ENCODE measurements around the gene RPP40.

The RPP40 gene

DNA sequence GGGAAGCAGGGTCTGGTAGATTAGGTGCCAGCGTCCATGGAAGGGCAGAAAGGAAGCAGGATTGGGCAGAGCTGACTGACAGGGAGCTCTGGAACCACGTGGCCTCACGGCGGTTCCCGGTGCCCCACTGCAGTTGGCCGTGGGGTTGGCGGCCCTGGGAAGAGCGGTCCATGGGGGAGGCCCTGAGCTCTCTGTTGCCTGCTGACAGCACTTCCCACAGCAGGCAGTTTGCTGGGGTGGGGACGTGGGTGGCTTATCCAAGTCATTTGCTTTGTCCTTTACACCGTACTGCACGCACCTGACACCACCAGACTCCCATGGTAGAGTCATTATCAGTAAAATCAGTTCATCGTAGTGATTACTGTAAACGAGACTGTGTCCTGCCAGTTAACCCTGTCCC is 56.1 kb downstream of the RPP40 start:
- Histone ChIP-seq H3K27me3 (ENCODE audit: insufficient read depth, poor library complexity, severe bottlenecking) (no peaks in the 10 kb centered on the region), H3K4me3 (replicated peaks; ENCODE audit: insufficient read depth, low read length) (no peak overlapping the region), H3K27ac (replicated peaks) (no peak overlapping the region)
- TF ChIP-seq GABPA (IDR thresholded peaks at IDR 0.05; ENCODE audit: low read depth) (no peak), SPI1 (IDR thresholded peaks at IDR 0.05; ENCODE audit: borderline replicate concordance, low read depth) (no peak), POLR2AphosphoS5 (IDR thresholded peaks at IDR 0.05; ENCODE audit: low read depth) (no peak)
- TF ChIP-seq, protein P1, sequence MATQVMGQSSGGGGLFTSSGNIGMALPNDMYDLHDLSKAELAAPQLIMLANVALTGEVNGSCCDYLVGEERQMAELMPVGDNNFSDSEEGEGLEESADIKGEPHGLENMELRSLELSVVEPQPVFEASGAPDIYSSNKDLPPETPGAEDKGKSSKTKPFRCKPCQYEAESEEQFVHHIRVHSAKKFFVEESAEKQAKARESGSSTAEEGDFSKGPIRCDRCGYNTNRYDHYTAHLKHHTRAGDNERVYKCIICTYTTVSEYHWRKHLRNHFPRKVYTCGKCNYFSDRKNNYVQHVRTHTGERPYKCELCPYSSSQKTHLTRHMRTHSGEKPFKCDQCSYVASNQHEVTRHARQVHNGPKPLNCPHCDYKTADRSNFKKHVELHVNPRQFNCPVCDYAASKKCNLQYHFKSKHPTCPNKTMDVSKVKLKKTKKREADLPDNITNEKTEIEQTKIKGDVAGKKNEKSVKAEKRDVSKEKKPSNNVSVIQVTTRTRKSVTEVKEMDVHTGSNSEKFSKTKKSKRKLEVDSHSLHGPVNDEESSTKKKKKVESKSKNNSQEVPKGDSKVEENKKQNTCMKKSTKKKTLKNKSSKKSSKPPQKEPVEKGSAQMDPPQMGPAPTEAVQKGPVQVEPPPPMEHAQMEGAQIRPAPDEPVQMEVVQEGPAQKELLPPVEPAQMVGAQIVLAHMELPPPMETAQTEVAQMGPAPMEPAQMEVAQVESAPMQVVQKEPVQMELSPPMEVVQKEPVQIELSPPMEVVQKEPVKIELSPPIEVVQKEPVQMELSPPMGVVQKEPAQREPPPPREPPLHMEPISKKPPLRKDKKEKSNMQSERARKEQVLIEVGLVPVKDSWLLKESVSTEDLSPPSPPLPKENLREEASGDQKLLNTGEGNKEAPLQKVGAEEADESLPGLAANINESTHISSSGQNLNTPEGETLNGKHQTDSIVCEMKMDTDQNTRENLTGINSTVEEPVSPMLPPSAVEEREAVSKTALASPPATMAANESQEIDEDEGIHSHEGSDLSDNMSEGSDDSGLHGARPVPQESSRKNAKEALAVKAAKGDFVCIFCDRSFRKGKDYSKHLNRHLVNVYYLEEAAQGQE (IDR thresholded peaks at IDR 0.05; ENCODE audit: insufficient replicate concordance, low read depth): no peak
- TF ChIP-seq, protein P2, sequence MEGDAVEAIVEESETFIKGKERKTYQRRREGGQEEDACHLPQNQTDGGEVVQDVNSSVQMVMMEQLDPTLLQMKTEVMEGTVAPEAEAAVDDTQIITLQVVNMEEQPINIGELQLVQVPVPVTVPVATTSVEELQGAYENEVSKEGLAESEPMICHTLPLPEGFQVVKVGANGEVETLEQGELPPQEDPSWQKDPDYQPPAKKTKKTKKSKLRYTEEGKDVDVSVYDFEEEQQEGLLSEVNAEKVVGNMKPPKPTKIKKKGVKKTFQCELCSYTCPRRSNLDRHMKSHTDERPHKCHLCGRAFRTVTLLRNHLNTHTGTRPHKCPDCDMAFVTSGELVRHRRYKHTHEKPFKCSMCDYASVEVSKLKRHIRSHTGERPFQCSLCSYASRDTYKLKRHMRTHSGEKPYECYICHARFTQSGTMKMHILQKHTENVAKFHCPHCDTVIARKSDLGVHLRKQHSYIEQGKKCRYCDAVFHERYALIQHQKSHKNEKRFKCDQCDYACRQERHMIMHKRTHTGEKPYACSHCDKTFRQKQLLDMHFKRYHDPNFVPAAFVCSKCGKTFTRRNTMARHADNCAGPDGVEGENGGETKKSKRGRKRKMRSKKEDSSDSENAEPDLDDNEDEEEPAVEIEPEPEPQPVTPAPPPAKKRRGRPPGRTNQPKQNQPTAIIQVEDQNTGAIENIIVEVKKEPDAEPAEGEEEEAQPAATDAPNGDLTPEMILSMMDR (IDR thresholded peaks at IDR 0.05; ENCODE audit: insufficient read depth, low read length): no peak
- no peak for DNase-seq (ENCODE audit: low read depth in 1 of 2, low spot score in 1 of 2)

DNA sequence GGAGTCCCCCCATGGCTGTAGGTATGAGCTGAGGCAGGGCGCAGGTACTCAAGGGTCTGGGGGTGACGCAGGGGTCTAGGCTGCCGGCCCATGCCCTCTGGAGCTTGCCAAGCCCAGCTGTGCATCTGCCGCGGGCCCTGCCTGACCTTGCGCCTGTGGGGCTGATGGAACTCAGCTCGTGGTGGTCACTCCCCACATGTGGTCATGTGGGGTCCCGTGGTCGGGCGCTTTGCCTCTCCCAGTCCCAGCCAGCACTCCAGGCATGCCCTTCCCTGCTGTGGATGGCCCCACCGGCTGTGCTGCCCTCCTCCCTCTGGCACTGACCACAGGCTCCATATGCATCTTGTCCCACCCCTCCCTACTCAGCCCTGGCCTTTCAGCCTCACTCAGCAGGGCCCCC is 57.3 kb downstream of the RPP40 start:
- H3K27ac ChIP-seq (replicated peaks): no peak overlapping the region
- TF ChIP-seq, protein P1 (IDR thresholded peaks at IDR 0.05; ENCODE audit: insufficient replicate concordance, low read depth): no peak
- TF ChIP-seq, protein P2 (IDR thresholded peaks at IDR 0.05; ENCODE audit: insufficient read depth, low read length): no peak
- TF ChIP-seq GABPA (IDR thresholded peaks at IDR 0.05; ENCODE audit: low read depth) (no peak), POLR2AphosphoS5 (IDR thresholded peaks at IDR 0.05; ENCODE audit: low read depth) (no peak), SPI1 (IDR thresholded peaks at IDR 0.05; ENCODE audit: borderline replicate concordance, low read depth) (no peak)
- DNase-seq (ENCODE audit: low read depth in 1 of 2, low spot score in 1 of 2): no peak

More for the DNA sequence above, 57.3 kb downstream of the RPP40 start:
- Histone ChIP-seq H3K27me3 (ENCODE audit: insufficient read depth, poor library complexity, severe bottlenecking) (no peaks in the 10 kb centered on the region), H3K4me3 (replicated peaks; ENCODE audit: insufficient read depth, low read length) (no peak overlapping the region)

All from HL-60 (cell line).